Muscle of arm (tissue), 12 donors: ENCODE results near the gene WDR44. TPM values are rescaled to one million over a fixed set of nuclear protein-coding genes. Genes with fewer than 3 reads are reported as not detected.

Experiments used
- polyA plus RNA-seq, 12 donors: library from polyadenylated mRNA; unstranded; fragments of 120-200 nt; gene quantifications; one replicate each; pipeline ENCODE4 v1.2.1, GENCODE V29; 2013; ENCODE audit not compliant: insufficient read length in 12 of 12

The WDR44 gene
- polyA plus RNA-seq, 12 donors = 34.8 to 96.2 (median 68.4) TPM; not detected in 1

Other genes starting within 250 kb of the WDR44 start
- 10 to 100 TPM in 11 of 12 donors, not detected in 1; 27.8 to 80.6 (median 65.5) TPM for gene KLHL13, start 229.3 kb upstream of the WDR44 start, polyA plus RNA-seq
- 10 to 100 TPM in 10 of 12 donors, 1 to 10 TPM in 1, not detected in 1; 7.9 to 34.1 (median 21.4) TPM for gene DOCK11, start 149.7 kb downstream of the WDR44 start, polyA plus RNA-seq